HG03432 (cell line): Measurements from ENCODE around the gene OR2A5.
"Not testable (repeated sequence)": the region's sequence is repeated elsewhere in the genome, so short reads cannot be mapped to it uniquely, and the experiment has no call there.

Source experiments
- ATAC-seq: cut with Tn5 transposase; IDR thresholded peaks from one replicate; pipeline ENCODE4 v1.9.1; 2021; ENCODE audit warnings: mild to moderate bottlenecking, moderate library complexity; ENCODE audit not compliant: unreplicated experiment

OR2A5 gene

GRCh38 chr7:144048648-144049047 is at the start of gene OR2A5:
Gene OR2A5, plus strand, starts transcription at chr7:144048948. Its CDS starts 1,454 bp downstream, at chr7:144050402.
- no peak for ATAC-seq

GRCh38 chr7:144000020-144000419 is 48.7 kb upstream of the OR2A5 start, which contains the start of gene OR6B1:
Gene OR6B1, plus strand, starts transcription at chr7:144000320. Its CDS starts 3,677 bp downstream, at chr7:144003997.
- no peak for ATAC-seq

- ATAC-seq, result no peak
These were observed 47.2 kb upstream of the OR2A5 start for GRCh38 chr7:144001543-144001942.

- no peak for ATAC-seq
These were observed 44.0 kb upstream of the OR2A5 start for GRCh38 chr7:144004703-144005102.

GRCh38 chr7:144006029-144006691 is 42.6 kb upstream of the OR2A5 start:
- no peak for ATAC-seq

- ATAC-seq, result no peak
These were observed 42.1 kb upstream of the OR2A5 start for GRCh38 chr7:144006692-144007042.

GRCh38 chr7:144009361-144009760 is 39.4 kb upstream of the OR2A5 start:
- ATAC-seq, result no peak

GRCh38 chr7:144010061-144010460 is 38.7 kb upstream of the OR2A5 start:
- ATAC-seq, result not testable (repeated sequence)

GRCh38 chr7:144010821-144011220 is 37.9 kb upstream of the OR2A5 start:
- ATAC-seq, result not testable (repeated sequence)

- ATAC-seq, result no peak
These were observed 37.1 kb upstream of the OR2A5 start for GRCh38 chr7:144011458-144012230.

- ATAC-seq, result no peak
These were observed 30.7 kb upstream of the OR2A5 start for GRCh38 chr7:144018065-144018464.

- ATAC-seq, result peak; percentile 50
These were observed 29.3 kb upstream of the OR2A5 start for GRCh38 chr7:144019457-144019856.

- no peak for ATAC-seq
These were observed 28.4 kb upstream of the OR2A5 start for GRCh38 chr7:144020340-144020739.

- ATAC-seq, result no peak
These were observed 26.6 kb upstream of the OR2A5 start for GRCh38 chr7:144022169-144022568.

GRCh38 chr7:144023171-144023827 is 25.4 kb upstream of the OR2A5 start:
- no peak for ATAC-seq

GRCh38 chr7:144024213-144024612 is 24.5 kb upstream of the OR2A5 start:
- no peak for ATAC-seq

GRCh38 chr7:144026203-144026883 is 22.4 kb upstream of the OR2A5 start:
- no peak for ATAC-seq

GRCh38 chr7:144027070-144027469 is 21.7 kb upstream of the OR2A5 start:
- no peak for ATAC-seq

- peak; percentile 55 for ATAC-seq
These were observed 20.8 kb upstream of the OR2A5 start for GRCh38 chr7:144027974-144028373.

GRCh38 chr7:144028547-144028946 is 20.2 kb upstream of the OR2A5 start:
- no peak for ATAC-seq

GRCh38 chr7:144032516-144032915 is 16.2 kb upstream of the OR2A5 start:
- ATAC-seq, result no peak
